WTC11 (cell line): ENCODE measurements around the gene POLR3G. TPM values are rescaled to one million over a fixed set of nuclear protein-coding genes. Genes with fewer than 3 reads are reported as not detected.

ENCODE experiments used
- ATAC-seq: fragments of 200-7000 bp; cut with Tn5 transposase; 2 replicates; pipeline ENCODE4 v1.10.0; 2021; ENCODE audit warnings: mild to moderate bottlenecking, moderate library complexity
- CTCF ChIA-PET: fragments of 300-600 bp; sonication (Branson Sonifier 250); formaldehyde crosslinking; loops from one replicate; lab custom pipeline; 2021; ENCODE audit warnings: antibody characterized with exemption; lab: Charles Lee
- POLR2A ChIA-PET: fragments of 350-600 bp; sonication (Branson Sonifier 250); formaldehyde crosslinking; loops from one replicate; lab custom pipeline; 2021; ENCODE audit warnings: antibody characterized with exemption; lab: Charles Lee
- DNase-seq: peaks from one replicate; pipeline ENCODE4 v3.0.0; 2021; ENCODE audit warnings: low spot score
- H3K27ac Mint-ChIP-seq: 2 replicates; pipeline ENCODE4 v1.8.0; 2021; ENCODE audit warnings: mixed read lengths
- H3K27me3 Mint-ChIP-seq: 2 replicates; pipeline ENCODE4 v1.8.0; 2021; ENCODE audit warnings: low read depth, mild to moderate bottlenecking, moderate library complexity, mixed read lengths
- H3K36me3 Mint-ChIP-seq: 2 replicates; pipeline ENCODE4 v1.8.0; 2021; ENCODE audit warnings: mixed read lengths
- H3K4me1 Mint-ChIP-seq: 2 replicates; pipeline ENCODE4 v1.8.0; 2022; ENCODE audit warnings: mixed read lengths
- H3K4me3 Mint-ChIP-seq: 2 replicates; pipeline ENCODE4 v1.8.0; 2021; ENCODE audit warnings: mild to moderate bottlenecking, moderate library complexity, mixed read lengths
- H3K9me3 Mint-ChIP-seq: 2 replicates; pipeline ENCODE4 v1.8.0; 2021; ENCODE audit warnings: mixed read lengths
- ATF6 ChIP-seq: sonication (generic); formaldehyde crosslinking; IDR thresholded peaks from 2 replicates; pipeline ENCODE4 v1.8.1; 2023; ENCODE audit warnings: mild to moderate bottlenecking, missing genetic modification reagents
- CDX4 ChIP-seq: fragments of 250-450 bp; sonication (Bioruptor Pico); IDR thresholded peaks from 2 replicates; pipeline ENCODE4 v1.9.0; 2021; ENCODE audit warnings: moderate library complexity, mild to moderate bottlenecking, inconsistent platforms, borderline replicate concordance
- CREB1 ChIP-seq: sonication (generic); formaldehyde crosslinking; IDR thresholded peaks from 2 replicates; pipeline ENCODE4 v1.8.0; 2023; ENCODE audit warnings: mild to moderate bottlenecking, missing genetic modification reagents
- CREM ChIP-seq: sonication (generic); formaldehyde crosslinking; IDR thresholded peaks from 2 replicates; pipeline ENCODE4 v1.8.1; 2022; ENCODE audit warnings: mild to moderate bottlenecking, missing genetic modification reagents, moderate library complexity
- EMX1 ChIP-seq: fragments of 250-450 bp; sonication (Bioruptor Pico); IDR thresholded peaks from 2 replicates; pipeline ENCODE4 v1.8.0; 2021; ENCODE audit warnings: mild to moderate bottlenecking
- ERG ChIP-seq: fragments of 250-450 bp; sonication (Bioruptor Pico); IDR thresholded peaks from 2 replicates; pipeline ENCODE4 v1.8.0; 2021; ENCODE audit warnings: mild to moderate bottlenecking
- FOXP1 ChIP-seq: sonication (generic); formaldehyde crosslinking; IDR thresholded peaks from 2 replicates; pipeline ENCODE4 v1.8.0; 2022; ENCODE audit warnings: missing genetic modification reagents, mild to moderate bottlenecking, moderate library complexity, borderline replicate concordance
- GABPB1 ChIP-seq: sonication (generic); formaldehyde crosslinking; IDR thresholded peaks from 2 replicates; pipeline ENCODE4 v1.8.1; 2023; ENCODE audit warnings: mild to moderate bottlenecking, missing genetic modification reagents
- KAT7 ChIP-seq: sonication (generic); formaldehyde crosslinking; IDR thresholded peaks from 2 replicates; pipeline ENCODE4 v1.8.1; 2023; ENCODE audit warnings: missing genetic modification reagents, mild to moderate bottlenecking, borderline replicate concordance
- MYBL2 ChIP-seq: sonication (generic); formaldehyde crosslinking; IDR thresholded peaks from 2 replicates; pipeline ENCODE4 v1.8.1; 2023; ENCODE audit warnings: mild to moderate bottlenecking, moderate library complexity, missing genetic modification reagents
- NR1H2 ChIP-seq: sonication (generic); formaldehyde crosslinking; IDR thresholded peaks from 2 replicates; pipeline ENCODE4 v1.9.0; 2021; ENCODE audit warnings: mild to moderate bottlenecking, moderate library complexity, missing genetic modification reagents
- STAT6 ChIP-seq: sonication (generic); formaldehyde crosslinking; conservative IDR thresholded peaks from 2 replicates; pipeline ENCODE4 v1.8.1; 2023; ENCODE audit warnings: mild to moderate bottlenecking, low read depth, missing genetic modification reagents, moderate library complexity
- ZBTB43 ChIP-seq: sonication (generic); formaldehyde crosslinking; IDR thresholded peaks from 2 replicates; pipeline ENCODE4 v1.8.1; 2023; ENCODE audit warnings: mild to moderate bottlenecking, missing genetic modification reagents
- ZNF219 ChIP-seq: sonication (generic); formaldehyde crosslinking; IDR thresholded peaks from 2 replicates; pipeline ENCODE4 v1.8.0; 2023; ENCODE audit warnings: missing genetic modification reagents, mild to moderate bottlenecking, borderline replicate concordance
- ZNF263 ChIP-seq: sonication (generic); formaldehyde crosslinking; IDR thresholded peaks from 2 replicates; pipeline ENCODE4 v1.8.1; 2022; ENCODE audit warnings: low read depth, mild to moderate bottlenecking, moderate library complexity, missing genetic modification reagents
- ZNF532 ChIP-seq: fragments of 250-450 bp; sonication (Bioruptor Pico); IDR thresholded peaks from 2 replicates; pipeline ENCODE4 v1.9.0; 2021; ENCODE audit warnings: mild to moderate bottlenecking, borderline replicate concordance
- total RNA-seq: library from RNA; stranded (reverse); gene quantifications from 3 replicates; pipeline ENCODE4 v1.2.3, GENCODE V29; 2021

POLR3G gene
- total RNA-seq, 1 experiment from 2014 or later, result 95.4 TPM

- TF ChIP-seq EMX1, result no peak
- TF ChIP-seq ZNF263 (CRISPR knock-in tag), result no peak
- TF ChIP-seq CDX4 (CRISPR knock-in tag), result no peak
- no peak for TF ChIP-seq STAT6 (CRISPR knock-in tag)
Observed at GRCh38 chr5:90506221-90506620, 31.6 kb downstream of the POLR3G start (continued).

- no peak overlapping the region for H3K4me3 Mint-ChIP-seq
- DNase-seq, result no peak
- H3K27me3 Mint-ChIP-seq, result no peaks in the 10 kb centered on the region
- ChIA-PET CTCF (interaction anchor here (1.1 kb wide), 1 partner anchor 35 kb away, joined by 3 read pairs; no protein-coding TSS in a partner anchor), POLR2A (no interaction called here)
- H3K4me1 Mint-ChIP-seq, result no peaks in the 10 kb centered on the region
- no peak for ATAC-seq
- TF ChIP-seq FOXP1 (CRISPR knock-in tag) (no peak), ATF6 (CRISPR knock-in tag) (no peak)
- peaks cover 28% of the 10 kb centered on the region for H3K36me3 Mint-ChIP-seq
- H3K27ac Mint-ChIP-seq, result no peak overlapping the region
- no peaks in the 10 kb centered on the region for H3K9me3 Mint-ChIP-seq
Observed at GRCh38 chr5:90510438-90510837, 35.8 kb downstream of the POLR3G start.

- no peaks in the 10 kb centered on the region for H3K4me1 Mint-ChIP-seq
- peaks cover 16% of the 10 kb centered on the region; the same call in 1 of the 2 replicates for H3K36me3 Mint-ChIP-seq
- DNase-seq (no peak), ATAC-seq (no peak)
- POLR2A ChIA-PET, result no interaction called here
- CTCF ChIA-PET, result interaction anchor here (0.6 kb wide), 1 partner anchor 15 kb away, joined by 3 read pairs; the partner anchor contains the start of gene LYSMD3
- no peaks in the 10 kb centered on the region for H3K9me3 Mint-ChIP-seq
- H3K27ac Mint-ChIP-seq, result no peak overlapping the region
- TF ChIP-seq NR1H2 (CRISPR knock-in tag), result no peak
- TF ChIP-seq KAT7 (CRISPR knock-in tag), result no peak
- no peak for TF ChIP-seq MYBL2
- no peak for TF ChIP-seq CREB1 (CRISPR knock-in tag)
- no peak for TF ChIP-seq ZNF219
- no peak for TF ChIP-seq ZNF263 (CRISPR knock-in tag)
- TF ChIP-seq CREM, result no peak
- no peak for TF ChIP-seq ZBTB43 (CRISPR knock-in tag)
- no peaks in the 10 kb centered on the region for H3K27me3 Mint-ChIP-seq
- H3K4me3 Mint-ChIP-seq, result no peak overlapping the region
Observed at GRCh38 chr5:90514520-90514919, 39.9 kb downstream of the POLR3G start.

- ATAC-seq, result no peak
- H3K36me3 Mint-ChIP-seq, result peaks cover 23% of the 10 kb centered on the region
- no peak overlapping the region for H3K4me3 Mint-ChIP-seq
- DNase-seq, result no peak
- POLR2A ChIA-PET, result no interaction called here
- no peaks in the 10 kb centered on the region for H3K27me3 Mint-ChIP-seq
- no peaks in the 10 kb centered on the region for H3K4me1 Mint-ChIP-seq
- CTCF ChIA-PET, result no interaction called here
- H3K27ac Mint-ChIP-seq, result no peak overlapping the region
- H3K9me3 Mint-ChIP-seq, result no peaks in the 10 kb centered on the region
- TF ChIP-seq ZNF532 (CRISPR knock-in tag) (no peak), GABPB1 (CRISPR knock-in tag) (no peak), ERG (CRISPR knock-in tag) (no peak)
Observed at GRCh38 chr5:90518661-90519060, 44.0 kb downstream of the POLR3G start.
